SK-N-DZ (cell line): Measurements from ENCODE around the gene SCARB2.

Experiments used
- DNase-seq: peaks from one replicate; pipeline ENCODE4 v3.0.0-alpha.2; 2015; ENCODE audit warnings: low spot score

The SCARB2 gene

DNA sequence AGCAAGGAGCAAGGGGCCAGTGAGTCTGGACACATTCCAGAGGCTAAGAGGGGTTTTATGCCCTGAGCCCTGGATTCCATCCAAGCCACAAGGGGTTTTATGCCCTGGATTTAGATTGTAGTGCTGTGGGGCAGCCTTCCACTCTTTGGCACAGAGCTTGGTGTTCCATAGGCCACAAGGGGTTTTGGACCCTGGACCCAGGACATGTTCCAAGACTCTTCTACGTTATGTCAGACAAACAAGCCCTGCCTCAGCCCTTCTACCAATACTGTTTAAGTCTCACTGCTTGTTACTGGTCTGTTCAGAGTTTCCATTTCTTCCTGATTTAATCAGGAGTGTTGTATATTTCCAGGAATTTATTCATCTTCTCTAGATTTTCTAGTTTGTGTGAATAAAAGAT is 12.8 kb upstream of the SCARB2 start:
- no peak for DNase-seq

DNA sequence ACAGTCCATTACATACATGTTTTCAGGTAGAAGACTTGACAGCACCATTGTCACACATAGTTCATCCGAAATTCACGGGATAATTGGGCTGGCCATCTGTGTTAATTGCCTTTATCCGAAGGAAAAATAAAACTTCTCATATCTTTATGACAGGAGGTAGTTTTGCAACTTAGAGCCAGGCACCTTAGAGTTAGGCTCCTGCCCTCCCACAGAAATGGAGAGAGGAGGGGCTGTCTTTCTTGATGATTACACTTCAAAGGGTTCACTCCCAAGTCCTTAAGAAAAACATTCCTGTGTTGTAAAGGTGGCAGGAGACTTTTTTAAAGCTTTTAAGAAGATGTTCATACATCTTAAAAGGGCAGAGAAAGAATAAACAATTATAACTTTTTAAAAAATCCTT is 10.5 kb upstream of the SCARB2 start:
- no peak for DNase-seq

DNA sequence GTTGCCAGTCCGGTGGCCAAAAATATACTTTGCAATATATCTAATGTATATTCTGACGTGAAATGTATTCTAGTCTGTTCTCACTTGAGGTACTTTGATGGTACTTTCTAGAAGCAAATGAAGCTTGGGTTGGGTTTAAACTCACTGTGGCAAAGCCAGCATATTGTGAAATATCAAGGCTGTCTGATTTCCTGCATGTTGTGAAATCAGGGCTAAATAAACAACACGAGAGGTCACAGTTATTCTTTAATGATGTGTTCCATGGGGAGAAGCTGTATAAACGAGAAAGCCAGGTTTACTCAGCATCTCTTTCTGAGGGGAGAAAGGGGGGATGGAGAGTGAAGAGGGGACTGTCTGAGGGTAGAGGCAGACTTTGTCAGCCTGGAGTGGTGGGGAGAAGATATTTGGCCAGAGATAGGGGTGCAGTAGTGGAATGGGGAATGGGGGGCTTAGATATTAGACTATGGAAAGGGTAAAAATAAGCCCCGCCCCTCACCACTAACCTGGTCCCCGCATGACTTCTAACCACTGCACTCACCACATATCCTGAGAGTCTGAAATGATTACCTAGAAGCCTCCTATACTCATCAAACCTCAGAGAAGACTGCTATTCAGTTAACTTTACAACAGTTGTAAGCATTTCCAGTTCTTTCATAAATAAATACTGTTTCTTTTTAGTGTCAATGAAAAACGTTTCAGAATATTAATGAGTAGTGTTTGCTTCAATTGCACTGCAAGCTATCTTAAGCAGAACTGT is 5.9 kb upstream of the SCARB2 start:
- no peak for DNase-seq

DNA sequence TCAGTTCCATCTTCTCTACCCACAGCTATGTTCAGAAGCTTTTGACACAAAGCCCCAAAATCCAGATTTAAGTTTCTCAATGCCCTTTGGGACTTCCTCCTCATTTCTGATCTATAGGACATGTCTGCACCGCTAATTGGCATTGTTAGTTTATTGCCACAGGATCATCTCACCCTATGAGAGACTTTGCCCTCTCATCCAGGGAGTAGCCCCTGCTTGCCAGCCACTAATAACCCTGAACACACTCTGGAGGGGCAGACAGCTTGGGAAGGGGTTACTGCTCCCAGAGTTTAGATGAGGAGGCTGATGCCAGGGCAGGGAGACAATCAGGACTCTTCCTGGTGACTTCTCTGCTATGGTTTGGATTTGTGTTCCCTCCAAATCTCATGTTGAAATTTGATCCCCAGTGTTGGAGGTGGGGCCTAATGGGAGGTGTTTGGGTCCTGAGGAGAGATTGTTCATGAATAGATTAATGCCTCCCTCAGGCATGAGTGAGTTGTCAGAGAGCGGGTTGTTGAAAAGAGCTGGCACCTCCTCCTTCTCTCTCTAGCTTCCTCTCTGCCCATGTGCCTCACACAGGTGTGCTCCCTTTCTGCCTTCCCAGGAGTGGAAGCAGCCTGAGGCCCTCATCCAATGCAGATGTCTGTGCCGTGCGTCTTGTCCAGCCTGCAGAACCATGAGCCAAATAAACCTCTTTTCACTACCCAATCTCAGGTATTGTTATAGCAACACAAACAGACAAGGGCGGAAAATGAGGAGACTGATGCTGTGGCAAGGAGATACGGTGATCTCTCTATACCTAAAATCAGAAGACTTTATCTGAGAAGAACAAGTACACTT is 3.6 kb upstream of the SCARB2 start:
- no peak for DNase-seq

DNA sequence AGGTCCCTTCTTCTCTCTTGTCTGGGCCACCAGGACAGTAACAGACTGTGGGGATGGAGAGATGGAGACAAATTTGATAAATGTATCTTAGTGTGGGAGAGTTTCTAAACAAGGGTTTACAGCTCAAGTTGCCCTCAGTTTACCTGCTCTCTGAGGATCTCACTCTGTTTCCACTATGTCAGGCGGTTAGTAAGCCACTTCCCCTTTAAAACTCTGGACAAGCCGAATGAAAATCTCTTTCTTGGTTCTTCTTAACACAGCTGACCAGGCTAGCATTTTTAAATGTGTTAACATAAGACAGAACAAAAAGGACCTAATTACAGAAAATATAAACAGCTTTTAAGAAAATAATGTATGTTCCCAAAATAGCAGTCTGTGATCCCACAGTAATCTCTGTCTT is 2.9 kb upstream of the SCARB2 start:
- no peak for DNase-seq

DNA sequence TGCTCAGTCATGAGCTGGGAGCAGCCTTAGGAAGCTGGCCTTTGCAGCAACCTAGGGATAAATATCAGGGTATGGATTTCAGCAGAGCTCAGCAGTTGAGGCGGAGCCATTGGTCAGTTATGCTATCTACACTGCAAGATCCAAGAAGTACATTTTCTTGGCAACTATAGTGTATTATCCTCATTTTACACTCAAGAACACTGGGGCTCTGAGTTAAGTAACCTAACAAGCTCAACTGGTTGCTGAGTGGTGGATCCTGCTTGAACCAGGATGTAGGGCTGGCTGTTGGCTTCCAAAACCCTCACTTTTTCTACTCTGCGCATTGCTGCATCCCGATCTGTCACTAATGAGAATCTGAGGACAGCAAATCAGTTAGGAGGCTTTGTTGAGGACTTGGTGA is 1.5 kb upstream of the SCARB2 start:
- no peak for DNase-seq

DNA sequence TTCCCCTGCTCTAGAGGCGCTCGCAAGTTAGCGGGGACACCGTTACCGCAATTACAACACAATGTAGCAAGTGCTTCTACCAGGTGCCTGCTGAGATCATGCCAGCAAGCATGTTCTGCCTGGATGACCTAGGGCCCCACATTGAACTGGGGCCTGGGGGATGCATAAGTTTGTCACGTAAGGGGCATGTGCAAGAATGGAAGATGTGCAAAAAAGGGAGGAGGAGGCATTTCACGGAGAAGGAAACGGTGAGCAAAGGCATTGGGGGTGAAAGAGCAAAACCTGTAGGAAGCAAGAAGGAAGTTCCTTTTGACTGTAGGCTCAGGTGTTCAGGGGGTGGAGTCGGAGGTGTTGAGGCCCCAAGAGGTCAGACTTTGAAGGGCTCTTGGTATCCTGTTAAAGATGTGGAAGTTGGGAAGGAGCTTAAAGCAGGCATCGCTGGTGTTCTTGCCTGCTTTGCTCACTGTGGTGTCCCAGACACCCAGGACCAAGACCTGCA is 602 bp upstream of the SCARB2 start:
- no peak for DNase-seq

DNA sequence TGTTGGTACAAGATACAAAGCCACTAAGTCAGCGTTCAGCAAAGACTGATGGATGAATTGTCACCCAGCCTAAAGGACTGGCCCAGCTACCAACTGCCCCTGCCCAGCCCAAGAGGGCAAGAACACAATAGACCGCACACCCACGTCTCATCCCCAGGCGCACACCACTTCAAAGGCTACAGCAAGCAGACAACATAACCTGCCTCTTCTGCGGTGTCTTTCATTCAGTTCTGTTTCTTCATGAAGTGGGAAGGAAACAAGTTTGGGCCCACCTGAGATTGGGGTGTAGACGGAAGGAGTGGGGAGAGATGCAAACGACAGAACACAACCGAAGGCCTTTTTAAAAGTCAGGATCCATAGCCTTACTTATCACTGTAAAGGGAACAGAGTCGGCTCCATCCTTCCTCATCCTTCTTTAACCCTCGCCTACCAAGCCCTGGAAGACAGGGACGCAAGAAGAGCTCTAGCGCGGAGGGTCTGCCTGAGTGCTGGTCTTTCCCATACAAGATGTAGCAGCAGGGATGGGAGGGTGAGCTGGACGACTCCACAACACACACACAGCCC is 691 bp downstream of the SCARB2 start:
- DNase-seq, result peak; percentile 76

DNA sequence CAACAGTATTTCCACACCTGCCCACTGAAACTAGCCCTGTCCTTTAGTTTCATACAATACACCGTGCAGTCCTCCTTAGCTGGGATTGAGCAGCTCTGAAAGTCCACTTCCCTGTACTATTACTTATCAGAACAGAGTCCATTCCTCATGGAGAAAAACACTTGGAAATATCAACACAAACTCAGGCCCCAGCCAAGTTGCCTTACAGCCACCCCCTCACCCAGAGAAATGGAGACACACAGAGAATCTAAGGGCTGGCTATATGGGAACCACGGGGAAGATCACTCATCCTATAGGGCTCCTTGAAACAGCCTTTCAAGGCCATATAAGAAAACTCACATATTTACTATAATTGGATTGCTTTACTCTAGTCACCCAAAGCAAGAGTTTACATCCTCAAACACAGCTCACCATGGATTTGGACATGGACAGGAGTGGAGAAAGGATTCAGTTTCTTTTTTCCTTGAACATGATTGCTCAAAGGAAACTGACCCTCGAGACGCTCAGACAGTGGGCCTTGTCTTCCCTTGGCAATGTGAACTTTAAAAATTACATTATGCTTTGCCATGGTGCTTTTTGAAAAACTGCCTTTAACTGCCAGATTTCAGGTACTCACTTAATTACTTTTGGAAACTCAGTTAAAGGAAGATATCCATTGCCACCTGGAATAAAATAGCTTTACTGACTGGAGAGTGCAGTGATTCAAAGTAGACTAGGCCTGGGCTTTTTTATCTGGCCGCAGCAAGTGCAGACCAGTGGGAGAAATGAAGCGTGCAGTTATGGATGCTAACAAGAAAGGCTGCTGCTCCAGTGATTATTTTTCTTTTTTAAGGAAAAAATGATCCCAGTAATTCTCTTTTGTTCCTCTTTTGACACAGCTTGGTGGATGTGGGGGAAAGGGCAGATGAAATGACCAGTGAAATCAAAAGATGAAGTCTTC is 1.6 kb downstream of the SCARB2 start:
- DNase-seq, result no peak

DNA sequence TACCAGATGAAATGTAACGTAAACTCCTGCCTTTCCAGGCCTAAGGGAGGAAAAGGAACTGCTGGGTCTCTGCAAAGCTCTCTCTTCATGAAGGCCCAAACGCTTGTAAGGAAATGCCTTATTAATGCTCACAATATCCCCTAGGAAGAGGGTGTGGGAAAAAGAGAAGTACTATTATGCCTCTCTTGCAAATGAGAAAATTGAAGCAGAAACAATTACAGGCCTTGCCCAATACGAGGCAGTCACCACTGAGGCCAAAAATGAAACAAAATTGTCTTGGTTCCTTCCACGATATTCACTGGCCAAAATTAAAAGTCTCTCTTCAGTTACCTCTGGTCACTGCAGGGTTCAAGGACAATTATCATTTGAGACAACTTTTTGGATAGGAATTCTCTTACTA is 3.2 kb downstream of the SCARB2 start:
- no peak for DNase-seq

DNA sequence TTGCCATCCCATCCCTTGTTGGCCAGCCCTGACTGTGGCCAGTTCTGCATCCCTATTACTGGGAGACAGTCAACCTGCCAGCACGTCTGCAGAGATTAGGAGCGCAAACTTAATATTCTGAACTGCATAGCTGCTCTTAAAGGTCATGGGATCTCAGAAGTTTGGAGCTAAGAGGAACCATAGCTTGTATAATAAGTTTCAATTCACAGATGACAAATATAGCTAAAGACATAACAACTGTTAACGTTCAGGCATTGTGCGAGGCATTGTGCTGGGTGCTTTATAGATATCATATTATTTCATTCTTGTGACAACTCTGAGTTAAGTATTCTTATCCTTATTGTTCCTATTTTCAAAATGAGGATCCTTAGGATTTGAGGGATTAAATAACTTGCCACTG is 3.7 kb downstream of the SCARB2 start:
- no peak for DNase-seq

DNA sequence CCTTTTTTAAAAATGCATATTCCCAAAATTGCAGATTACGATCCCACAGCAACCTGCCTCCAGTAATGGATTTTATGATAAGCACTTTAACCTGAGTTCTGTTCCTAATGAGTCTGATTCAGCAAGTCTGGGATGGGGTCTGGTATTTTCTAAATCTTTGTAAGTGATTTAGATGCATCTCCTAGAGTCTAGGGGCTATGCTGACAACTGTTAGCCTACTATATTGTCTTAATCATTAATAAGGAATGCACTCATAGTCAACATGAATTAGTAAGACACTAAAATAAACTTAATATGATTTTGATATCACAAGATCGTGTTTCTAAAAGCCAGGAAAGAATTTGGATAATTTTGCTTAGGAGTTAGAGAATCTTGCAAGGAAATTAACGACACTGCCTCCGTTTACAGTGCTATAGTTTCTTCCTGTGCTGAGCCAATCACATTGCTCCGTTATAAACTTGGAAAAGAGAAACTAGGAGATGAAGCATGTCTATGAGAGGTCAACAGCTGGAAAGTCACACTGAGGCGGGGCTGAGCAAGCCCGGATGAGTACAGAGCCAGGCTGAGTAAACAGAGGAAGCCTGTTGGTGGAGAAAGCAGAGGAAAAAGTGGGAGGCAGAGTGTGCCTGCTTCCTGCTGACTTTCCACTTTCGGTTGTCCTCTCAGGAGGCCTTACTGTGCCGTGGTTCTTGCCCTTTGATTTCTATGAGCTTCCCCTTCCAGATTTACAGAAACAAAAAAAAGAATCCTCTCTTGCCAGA is 5.4 kb downstream of the SCARB2 start:
- DNase-seq, result peak; percentile 15

DNA sequence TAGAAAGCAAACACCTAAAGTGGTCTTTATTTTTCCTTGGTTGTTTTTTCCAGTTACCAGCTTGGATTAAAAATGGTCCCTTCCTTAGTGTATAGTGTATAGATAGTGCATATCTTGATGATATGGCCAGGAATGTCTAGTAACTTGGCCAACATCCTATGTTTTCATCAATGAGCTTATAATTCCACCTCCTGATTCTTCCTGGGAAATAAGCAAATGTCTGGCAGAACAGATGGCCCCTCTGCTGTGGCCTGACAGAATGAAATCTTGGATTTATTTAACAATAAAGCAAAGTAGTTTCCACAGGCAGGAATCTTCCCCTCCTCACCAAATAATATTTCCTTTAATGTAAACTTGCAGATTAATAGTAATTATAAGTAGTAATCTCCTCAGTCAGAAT is 6.1 kb downstream of the SCARB2 start:
- peak; percentile 6 for DNase-seq

DNA sequence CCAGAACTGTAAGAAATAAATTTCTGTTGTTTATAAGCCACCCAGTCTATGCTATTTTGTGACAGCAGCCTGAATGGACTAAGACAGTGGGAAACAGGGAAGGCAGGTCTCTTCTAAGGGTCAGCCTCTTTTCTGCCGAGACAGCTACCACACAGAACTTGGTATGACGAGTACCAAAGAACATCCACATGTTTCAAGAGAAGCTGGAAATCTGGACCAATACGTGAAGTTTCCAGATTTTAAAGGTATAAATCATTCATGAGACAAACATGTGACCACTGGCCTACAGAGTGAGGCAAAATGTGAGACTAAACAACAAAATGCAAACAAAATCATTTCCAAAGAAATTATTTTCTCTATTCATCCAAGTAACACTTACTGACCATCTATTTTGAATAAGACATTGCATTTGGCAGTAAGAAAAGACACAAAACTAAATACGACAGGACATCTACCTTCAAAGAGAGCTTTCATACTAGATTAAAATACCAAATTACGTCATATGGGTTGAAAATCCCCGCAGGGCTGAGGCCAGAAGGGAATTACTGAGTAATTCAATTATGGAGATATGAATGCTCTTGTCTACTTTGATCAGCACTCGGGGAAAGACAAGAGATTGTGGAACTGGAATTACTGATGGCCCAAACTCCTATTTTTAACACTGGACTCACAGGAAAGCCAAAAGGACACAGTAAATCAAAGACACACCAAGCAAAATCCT is 7.2 kb downstream of the SCARB2 start:
- DNase-seq, result peak; percentile 86

DNA sequence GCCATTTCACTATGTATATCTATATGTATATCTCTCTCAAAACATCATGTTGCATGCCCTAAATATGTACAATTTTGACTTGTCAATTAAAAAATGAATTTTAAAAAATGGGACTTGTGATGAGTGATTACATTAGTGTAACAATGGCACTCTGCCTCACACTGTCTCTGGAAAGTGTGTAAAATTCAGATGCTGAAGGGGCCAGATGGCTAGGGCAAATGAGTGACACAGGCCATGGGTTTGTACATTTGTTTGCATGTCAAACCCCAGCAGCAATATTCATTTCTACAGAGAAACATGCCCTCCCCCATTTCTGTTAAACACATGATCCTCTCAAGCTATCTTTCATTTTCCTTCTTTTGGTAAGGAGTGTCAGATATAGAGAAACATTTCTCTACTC is 8.1 kb downstream of the SCARB2 start:
- no peak for DNase-seq

DNA sequence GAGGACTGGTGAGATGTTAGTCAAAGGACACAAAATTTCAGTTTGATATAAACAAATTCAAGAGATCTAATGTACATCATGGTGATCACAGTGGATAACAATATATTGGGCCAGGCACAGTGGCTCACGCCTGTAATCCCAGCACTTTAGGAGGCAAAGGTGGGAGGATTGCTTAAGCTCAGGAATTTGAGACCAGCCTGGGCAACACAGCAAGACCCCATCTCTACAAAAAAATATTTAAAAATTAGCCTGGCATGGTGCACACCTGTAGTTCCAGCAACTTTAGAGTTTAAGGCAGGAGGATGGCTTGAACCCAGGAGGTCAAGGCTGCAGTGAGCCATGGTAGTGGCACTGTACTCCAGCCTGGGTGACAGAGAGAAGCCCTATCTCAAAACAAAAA is 8.7 kb downstream of the SCARB2 start:
- DNase-seq, result no peak

DNA sequence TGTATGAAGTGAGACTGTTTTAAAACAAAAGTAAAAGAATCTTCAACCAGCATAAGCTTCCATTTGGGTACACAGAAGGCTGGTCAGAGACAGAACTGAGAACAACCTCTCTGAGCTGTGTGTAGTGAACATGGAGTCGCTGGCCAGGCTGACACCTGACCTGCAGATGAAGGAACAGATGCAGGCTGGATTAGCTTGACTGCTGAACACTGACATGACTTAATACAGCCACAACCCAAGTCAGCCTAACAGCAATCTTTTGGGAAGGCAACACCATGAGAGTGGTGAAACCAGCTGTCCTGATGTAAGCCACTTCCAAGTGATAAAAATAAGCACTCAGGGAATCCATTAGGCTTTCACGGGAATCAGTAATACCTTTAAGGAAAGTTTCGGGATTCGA is 10.1 kb downstream of the SCARB2 start:
- DNase-seq, result peak; percentile 6

DNA sequence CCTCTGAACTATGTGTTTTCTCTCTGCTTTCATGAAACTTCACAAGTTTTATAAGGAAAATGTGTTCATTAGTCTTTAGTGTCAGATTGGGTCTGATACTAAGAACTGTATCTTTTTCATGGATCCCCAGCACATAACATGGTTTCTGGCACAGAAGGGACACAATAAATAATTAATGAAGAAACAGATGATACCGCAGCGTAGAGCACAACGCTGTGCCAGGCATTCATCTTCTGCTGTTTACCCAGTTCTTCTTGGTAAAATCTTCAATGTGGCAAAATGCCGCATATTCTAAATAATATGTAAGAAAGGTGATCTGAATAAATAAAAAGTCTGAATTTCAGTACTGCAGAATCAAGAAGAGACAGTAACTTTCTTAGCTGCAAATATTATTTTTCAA is 12.3 kb downstream of the SCARB2 start:
- DNase-seq, result no peak

DNA sequence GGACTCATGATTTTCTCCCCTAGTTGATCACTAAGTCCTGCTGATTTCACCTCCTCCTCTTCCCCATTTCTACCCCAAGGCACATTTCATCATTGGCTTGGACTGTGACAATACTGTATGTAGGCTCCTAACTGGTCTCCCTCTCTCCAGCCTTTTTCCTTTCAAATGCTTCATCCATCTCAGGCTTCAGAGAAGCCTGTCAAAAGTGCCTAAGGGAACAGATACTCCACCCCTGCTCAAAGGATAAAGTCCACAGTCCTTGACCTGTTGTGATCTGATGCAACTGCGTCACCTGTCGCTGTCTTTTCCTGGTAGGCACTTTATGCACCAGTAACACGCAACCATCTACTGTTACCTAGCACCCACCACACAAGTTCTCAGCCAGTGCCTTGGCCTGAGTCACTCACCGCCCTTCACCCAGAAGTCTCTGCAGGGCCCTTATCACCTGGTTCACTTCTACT is 12.8 kb downstream of the SCARB2 start:
- DNase-seq, result no peak

DNA sequence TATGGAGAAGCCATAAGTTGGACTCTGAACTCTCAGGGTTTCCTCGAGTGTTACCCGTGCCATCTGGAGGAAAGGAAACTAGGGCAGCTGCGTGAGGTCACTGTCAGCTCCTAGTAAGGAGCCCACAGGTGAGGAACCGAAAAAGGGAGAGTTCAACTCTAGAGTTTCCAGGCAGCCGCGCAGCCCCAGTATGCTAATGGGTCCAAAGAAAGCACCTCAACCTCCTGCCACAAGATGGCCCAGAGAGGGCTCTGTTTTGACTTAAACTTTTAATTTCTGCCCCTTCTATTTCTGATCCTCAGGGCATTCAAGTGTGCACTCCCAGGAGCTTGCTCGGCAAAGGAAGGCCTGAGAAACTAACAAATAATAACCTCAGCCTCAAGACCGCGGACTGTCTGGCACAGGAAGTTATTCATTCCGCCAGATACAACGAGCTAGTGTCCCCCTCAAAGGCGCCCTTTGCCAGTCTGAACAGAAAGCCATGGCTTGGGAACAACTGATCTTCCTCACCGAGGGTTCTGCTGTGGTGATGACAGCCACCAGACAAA is 13.9 kb downstream of the SCARB2 start:
- DNase-seq, result no peak
